Measurements from ENCODE around the gene ENPP1. TPM values are rescaled to one million over a fixed set of nuclear protein-coding genes. Genes with fewer than 3 reads are reported as not detected.

Gene ENPP1
- total and polyA plus RNA-seq, 2 of the 4 experiments (the other 2 are of a cell fraction), result 10.9 to 38.9 TPM

GRCh38 chr6:131784561-131784960 is 23.3 kb upstream of the ENPP1 start:
- H3K4me2 ChIP-seq (ENCODE audit: low read depth, low read length), result no peak overlapping the region
- CTCF ChIA-PET, result no interaction called here

More at GRCh38 chr6:131784561-131784960, 23.3 kb upstream of the ENPP1 start:
- Histone ChIP-seq H3K18ac (ENCODE audit: low read depth, low read length) (no peak overlapping the region), H3K27me3 (ENCODE audit: control insufficient read depth, insufficient read depth, low read length) (no peaks in the 10 kb centered on the region; the same call in 1 of the 2 replicates), H3K27ac (ENCODE audit: insufficient read depth, low read length) (no peak overlapping the region), H3K14ac (replicated peaks; ENCODE audit: low read depth, low read length) (no peak overlapping the region), H3K4me1 (ENCODE audit: control insufficient read depth, insufficient read depth, low read length) (no peaks in the 10 kb centered on the region), H3K9me3 (ENCODE audit: control insufficient read depth, insufficient read depth, low read length) (no peaks in the 10 kb centered on the region), H4K5ac (ENCODE audit: low read depth, low read length) (no peak overlapping the region), H4K20me1 (ENCODE audit: insufficient read depth, low read length) (no peaks in the 10 kb centered on the region), H3K4me3 (ENCODE audit: insufficient read depth, low read depth, low read length) (no peak overlapping the region), H3K9ac (ENCODE audit: low read depth, low read length) (no peak overlapping the region), H2BK15ac (ENCODE audit: low read depth, low read length) (no peak overlapping the region), H4K91ac (ENCODE audit: insufficient read depth, low read depth, low read length) (no peak overlapping the region), H3K9me1 (ENCODE audit: insufficient read depth, low read length) (no peaks in the 10 kb centered on the region), H2BK20ac (ENCODE audit: low read depth, low read length) (no peak overlapping the region), H2BK120ac (ENCODE audit: low read depth, low read length) (no peak overlapping the region), H3K79me1 (ENCODE audit: low read depth in 1 of 2, low read length in 2 of 2) (no peaks in the 10 kb centered on the region), H3K36me3 (ENCODE audit: control insufficient read depth, insufficient read depth, low read length) (no peaks in the 10 kb centered on the region), H3K56ac (ENCODE audit: extremely low read depth, insufficient read depth, low read length) (no peak overlapping the region), H3K4ac (ENCODE audit: low read depth, low read length) (no peak overlapping the region), H2AFZ (replicated peaks; ENCODE audit: low read length, poor library complexity) (no peak overlapping the region), H2AK9ac (replicated peaks; ENCODE audit: low read depth, low read length, poor library complexity) (no peak overlapping the region), H3K23ac (ENCODE audit: low read depth, low read length) (no peak overlapping the region), H4K8ac (ENCODE audit: low read depth in 2 of 2, low read length in 2 of 2) (no peak overlapping the region), H2BK5ac (ENCODE audit: low read depth, low read length, poor library complexity, severe bottlenecking) (no peak overlapping the region), H2AK5ac (ENCODE audit: low read depth, low read length) (no peak overlapping the region)
- TF ChIP-seq CHD1 (IDR thresholded peaks at IDR 0.05; ENCODE audit: low read depth, low read length) (no peak), POLR2A (IDR thresholded peaks at IDR 0.05; ENCODE audit: low read depth, low read length) (no peak), FOS (IDR thresholded peaks at IDR 0.05; ENCODE audit: low read depth, low read length) (no peak), BHLHE40 (IDR thresholded peaks at IDR 0.05; ENCODE audit: low read depth, low read length) (no peak), ELK1 (IDR thresholded peaks at IDR 0.05; ENCODE audit: borderline replicate concordance, low read depth, low read length) (no peak), SMC3 (IDR thresholded peaks at IDR 0.05; ENCODE audit: low read depth, low read length) (no peak), RCOR1 (IDR thresholded peaks at IDR 0.05; ENCODE audit: insufficient replicate concordance, low read length) (no peak), MAFK (IDR thresholded peaks at IDR 0.05; ENCODE audit: low read depth, low read length) (no peak), USF2 (IDR thresholded peaks at IDR 0.05; ENCODE audit: low read depth, low read length) (no peak), NFE2L2 (IDR thresholded peaks at IDR 0.05; ENCODE audit: low read depth, low read length) (no peak), MXI1 (IDR thresholded peaks at IDR 0.05; ENCODE audit: borderline replicate concordance, low read depth, low read length) (no peak), CEBPB (IDR thresholded peaks at IDR 0.05; ENCODE audit: low read depth, low read length) (no peak)
- ATAC-seq (ENCODE audit: low read depth) (no peak), DNase-seq (no peak)
- WGBS, 2 experiments (ENCODE audit: extremely low coverage in 2 of 2, insufficient read length in 1 of 2), result no CpG with 5 or more reads among the region's 1 CpG
- dilution Hi-C loops (cut with HindIII; ENCODE audit: low sequenced_read_pairs, unreplicated experiment) (no loop called here), in situ Hi-C loops (cut with MboI; ENCODE audit: low sequenced_read_pairs) (no loop called here), intact Hi-C loops (cut with micrococcal nuclease) (no loop called here)
- BruUV-seq (replicated peaks), result no TSS peak
- POLR2A ChIA-PET (ENCODE audit: unreplicated experiment), result no interaction called here

Data from IMR-90 (cell line).